T1000 (cell line): ENCODE results near the gene DLG1.
"Not testable (repeated sequence)": the region's sequence is repeated elsewhere in the genome, so short reads cannot be mapped to it uniquely, and the experiment has no call there.

Experiments used
- DNase-seq: peaks from one replicate; lab custom pipeline; 2025; ENCODE audit warnings: mixed read lengths; lab: John Stamatoyannopoulos, UW

The DLG1 gene

DNA sequence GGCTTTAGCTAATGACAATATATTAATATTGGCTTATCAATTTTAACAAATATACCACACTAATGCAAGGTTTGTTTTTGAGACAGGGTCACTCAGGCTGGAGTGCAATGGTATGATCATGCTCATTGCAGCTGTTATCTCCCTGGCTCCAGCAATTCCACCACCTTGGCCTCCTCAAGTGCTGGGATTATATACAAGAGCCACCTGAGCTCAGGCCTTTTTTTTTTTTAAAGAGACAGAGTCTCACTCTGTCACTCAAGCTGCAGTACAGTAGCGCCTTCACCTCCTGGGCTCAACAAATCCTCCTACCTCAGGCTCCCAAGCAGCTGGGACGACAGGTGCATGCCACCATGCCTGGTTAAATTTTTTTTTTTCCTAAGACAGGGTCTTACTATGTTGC is 11.7 kb downstream of the DLG1 start:
- no peak for DNase-seq

DNA sequence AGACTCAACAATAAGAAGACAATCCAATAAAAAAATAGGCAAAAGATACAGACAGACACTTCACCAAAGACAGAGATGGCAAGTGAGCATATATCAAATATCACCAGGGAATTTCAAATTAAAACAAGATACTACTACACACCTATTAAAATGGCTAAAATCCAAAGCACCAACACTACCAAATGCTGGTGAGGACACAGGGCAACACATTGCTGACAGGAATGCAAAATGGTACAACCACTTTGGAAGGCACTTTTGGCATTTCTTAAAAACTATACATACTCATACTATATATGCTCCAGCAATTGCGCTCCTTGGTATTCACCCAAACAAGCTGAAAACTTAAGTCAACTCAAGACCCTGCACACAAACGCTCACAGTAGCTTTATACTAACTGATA is 12.9 kb downstream of the DLG1 start:
- DNase-seq: no peak

DNA sequence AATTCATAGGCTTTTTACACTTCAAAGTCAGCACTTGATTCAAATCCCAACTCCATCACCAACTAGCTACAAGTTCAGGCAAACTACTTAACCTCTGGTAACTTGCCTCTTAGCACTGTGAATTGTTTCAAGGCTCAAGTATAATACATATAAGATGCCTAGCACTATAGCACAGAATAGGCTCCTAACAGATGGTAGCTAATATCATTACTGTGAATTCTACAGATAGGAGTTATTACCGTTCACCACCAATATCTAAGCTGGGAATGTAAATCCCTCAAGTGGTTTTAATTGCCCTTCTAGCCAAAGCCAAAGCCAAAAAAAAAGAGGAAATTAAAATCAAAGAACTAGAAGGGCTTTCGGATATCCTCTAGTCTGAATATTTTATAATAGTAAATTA is 15.4 kb downstream of the DLG1 start:
- no peak for DNase-seq

DNA sequence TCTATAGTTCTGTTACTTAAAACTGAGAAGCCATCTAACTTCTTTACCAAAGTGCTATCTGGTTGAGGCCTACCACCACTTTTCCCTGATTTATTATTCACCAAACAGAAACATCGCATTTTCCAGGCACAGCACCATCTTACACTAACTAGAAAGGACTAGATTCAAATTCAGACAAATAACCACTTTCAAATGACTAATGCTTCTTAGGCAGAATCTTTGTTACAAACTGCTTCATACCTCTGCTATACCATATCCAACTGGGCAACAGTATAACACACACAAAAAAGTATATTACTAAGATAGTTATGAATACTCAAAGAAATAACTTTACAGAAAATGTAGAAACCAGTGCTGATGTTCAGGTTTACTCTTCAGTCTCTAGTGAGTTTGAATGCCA is 16.6 kb downstream of the DLG1 start:
- no peak for DNase-seq

DNA sequence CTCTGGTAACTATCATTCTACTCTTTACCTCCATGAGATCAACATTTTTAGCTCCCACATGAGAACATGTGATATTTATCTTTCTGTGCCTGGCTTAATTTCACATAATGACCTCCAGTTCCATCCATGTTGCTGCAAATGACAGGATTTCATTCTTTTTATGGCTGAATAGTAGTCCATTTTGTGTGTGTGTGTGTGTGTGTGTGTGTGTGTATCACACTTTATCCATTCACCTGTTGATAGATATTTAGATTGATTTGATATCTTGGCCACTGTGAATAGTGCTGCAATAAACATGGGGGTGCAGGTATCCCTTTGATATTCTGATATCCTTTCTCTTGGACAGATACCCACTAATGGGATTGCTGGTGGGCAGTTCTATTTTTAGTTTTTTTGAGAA is 18.3 kb downstream of the DLG1 start:
- no peak for DNase-seq

DNA sequence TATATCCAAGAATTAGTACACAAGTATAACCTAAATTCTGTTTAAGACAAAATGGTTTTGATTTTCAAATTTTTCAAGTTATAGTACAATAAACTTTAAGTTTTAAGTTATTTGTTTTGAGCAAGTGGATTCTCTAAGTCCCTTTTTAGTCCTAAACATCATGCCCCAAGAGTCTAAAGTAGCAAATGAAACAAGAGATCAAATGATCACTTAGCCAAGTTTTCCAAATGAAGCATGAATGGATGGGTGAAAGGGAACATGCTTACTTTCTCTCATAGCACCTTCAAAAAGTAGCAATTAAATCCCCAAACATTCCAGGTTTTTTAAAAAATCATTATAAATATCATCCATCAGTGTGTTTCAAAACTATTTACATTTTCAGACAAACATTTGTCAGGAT is 19.5 kb downstream of the DLG1 start:
- no peak for DNase-seq

DNA sequence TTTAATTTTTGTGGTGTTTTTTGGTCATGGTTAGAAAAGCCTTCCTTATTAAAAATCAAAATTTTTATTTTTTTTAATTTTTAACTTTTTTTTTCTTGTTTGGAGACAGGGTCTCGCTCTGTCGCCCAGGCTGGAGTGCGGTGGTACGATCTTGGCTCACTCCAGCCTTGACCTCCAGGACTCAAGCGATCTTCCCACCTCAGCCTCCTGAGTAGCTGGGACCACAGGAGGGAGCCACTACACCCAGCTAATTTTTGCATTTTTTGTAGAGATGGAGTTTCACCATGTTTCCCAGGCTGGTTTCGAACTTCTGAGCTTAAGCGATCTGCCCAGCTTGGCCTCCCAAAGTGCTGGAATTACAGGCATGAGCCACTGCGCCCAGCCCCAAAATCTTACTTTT is 21.6 kb downstream of the DLG1 start:
- DNase-seq: not testable (repeated sequence)

DNA sequence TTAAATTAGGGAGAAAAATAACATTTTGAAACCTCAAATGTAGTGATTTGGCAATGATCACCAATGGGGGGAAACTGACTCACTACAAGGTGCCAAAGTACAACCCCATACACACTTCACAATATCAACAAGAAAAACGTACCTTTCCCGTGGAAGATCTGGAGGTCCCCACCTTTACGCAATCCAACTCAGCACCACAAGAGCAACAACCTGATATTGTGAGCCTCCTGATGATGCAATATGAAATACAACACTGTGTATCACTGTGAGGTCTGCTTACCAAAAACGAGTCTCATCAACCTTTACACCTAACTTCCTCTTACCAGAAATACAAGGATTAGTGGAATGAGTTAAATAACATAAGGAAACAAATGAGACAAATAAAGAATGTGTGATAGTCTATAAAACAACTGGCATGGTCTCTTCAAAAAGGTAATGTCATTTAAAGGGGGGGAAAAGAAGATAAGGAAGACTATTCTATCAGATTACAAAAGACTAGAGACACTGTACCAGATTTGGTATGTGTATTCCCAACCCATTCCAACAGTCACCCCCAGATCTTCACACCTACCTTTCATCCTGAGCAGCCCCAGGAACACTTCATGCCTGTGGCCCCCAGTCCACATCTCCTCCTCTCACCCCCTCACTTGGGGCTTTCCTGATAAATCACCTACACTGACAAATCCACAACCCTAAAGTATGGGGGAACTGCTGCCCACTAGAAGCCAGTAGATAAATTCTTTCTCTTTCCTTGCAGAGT is 27.7 kb downstream of the DLG1 start:
- no peak for DNase-seq

DNA sequence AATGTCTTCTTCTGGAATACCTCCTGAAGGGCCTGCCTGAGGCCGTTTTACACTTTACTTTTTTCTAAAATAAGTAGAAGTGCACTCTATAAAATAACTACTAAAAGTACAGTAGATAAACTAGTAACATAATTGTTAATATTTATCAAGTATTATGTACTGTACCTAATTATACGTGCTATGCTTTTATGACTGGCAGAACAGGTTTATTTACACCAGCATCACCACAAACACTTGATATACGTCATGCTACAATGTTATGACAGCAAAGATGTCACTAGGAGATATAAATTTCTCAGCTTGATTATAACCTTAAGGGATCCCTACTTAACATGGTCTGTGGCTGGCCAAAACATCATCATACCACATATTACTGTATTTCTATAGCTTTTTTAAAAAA is 29.4 kb downstream of the DLG1 start:
- DNase-seq: no peak

DNA sequence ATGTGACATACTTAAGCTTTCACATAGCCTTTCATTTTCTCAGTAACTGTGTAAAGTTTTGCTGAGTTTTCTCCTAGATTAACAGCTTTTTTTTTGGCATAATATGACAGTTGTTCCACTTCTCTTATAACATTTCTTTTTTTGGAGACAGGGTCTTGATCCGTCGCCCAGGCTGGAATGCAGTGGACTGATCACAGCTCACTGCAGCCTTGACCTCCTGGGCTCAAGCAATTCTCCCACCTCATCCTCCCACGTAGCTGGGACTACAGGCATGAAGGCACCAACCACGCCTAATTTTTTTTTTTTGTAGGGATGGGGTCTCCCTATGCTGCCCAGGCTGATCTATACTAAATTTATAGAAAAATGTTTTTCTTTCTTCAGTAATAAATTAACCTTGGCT is 30.1 kb downstream of the DLG1 start:
- DNase-seq: no peak

DNA sequence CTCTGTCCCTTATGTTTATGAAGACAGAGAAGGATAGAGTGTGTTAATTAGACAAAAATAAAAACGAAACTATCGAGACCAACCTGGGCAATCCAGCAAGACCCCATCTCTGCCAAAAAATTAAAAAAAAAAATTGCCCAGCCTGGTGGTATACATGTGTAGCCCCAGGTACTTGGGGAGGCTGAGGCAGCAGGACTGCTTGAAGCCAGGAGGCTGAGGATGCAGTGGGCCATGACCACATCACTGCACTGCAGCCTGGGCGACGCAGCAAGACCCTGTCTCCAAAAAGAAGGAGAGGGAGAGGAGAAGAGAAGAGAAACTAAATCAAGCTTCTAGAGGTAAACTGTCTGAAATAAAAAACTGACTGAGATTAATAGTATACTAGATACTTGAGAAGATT is 32.1 kb downstream of the DLG1 start:
- DNase-seq: no peak

DNA sequence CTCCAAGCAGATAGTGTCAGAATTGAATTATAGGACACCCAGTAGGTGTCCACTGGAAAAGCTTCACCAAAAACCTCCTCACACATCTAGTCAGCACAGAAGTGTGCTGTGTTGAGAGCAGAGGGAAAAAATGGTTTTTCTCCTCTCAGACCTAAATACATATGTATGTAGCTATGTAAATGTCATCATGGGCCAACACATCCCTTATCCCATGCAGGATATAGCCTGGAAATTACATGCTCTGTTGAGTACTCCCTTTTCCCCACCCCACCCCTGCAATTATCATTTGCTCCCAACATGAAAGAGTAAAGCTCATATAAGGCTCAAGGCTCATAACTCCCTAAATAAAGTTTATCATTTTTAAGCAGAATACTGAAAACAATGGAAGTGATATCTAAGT is 35.7 kb downstream of the DLG1 start:
- DNase-seq: no peak

DNA sequence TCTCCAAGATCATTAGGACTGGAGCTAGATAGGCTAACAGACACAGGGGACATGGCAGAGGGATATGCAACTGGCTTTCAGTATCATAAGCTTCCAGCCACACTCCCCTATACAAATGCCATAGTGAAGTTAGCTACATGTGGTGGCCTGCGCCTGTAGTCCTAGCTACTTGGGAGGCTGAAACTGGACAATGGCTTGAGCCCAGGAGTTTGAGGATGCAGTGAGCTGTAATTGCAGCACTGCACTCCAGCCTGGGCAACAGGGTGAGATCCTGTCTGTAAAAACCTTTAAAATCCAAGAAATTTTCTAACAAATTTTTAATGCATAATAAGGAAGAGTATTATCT is 37.3 kb downstream of the DLG1 start:
- DNase-seq: no peak

DNA sequence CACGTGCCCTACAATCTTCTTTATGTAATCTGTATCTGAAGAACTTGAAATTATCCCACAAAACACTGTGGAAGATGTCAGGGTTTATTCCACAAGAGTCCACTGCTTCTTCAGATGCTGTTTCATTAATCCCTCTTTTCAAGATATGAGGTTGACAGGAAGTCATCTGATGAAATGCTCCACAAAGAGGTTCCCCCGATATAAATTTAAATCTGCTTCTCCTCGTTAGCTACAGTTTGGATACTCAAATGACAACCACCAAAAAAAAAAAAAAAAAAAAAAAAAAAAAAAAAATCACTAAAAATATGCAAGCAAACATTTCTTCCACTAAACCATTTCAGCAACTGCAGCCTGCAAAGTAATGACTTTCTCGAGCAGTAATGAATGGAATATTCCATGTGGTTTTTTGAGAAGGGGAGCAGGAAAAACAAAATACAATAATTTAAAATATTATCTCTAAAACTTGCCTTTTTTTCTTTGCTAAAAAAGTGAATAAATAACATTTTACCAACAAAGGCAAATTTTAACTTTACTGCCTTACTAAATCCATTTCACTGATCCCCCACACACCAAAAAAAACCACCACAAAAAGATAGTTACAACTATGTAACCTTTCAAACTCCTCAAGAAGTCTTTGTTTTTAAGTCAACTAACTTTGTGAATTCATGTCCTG is 37.8 kb downstream of the DLG1 start:
- DNase-seq: no peak

DNA sequence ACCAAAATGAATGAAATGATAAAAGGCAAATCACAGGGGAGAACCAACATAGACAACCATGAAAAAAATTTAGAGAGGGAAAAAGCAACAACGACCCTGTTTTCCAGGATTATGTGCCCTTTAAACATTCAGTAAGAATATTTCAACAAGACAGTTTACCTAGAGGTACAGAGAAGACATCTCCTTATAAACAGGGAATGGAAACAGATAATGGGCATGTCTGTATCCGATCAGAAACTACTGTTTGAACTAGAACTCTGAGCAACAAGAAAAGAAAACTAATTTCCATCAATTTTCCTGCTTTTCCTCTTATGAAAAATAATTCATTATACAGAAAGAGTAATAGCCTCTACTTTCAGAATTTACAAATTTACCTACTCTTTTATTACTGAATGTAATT is 39.3 kb downstream of the DLG1 start:
- DNase-seq: no peak

DNA sequence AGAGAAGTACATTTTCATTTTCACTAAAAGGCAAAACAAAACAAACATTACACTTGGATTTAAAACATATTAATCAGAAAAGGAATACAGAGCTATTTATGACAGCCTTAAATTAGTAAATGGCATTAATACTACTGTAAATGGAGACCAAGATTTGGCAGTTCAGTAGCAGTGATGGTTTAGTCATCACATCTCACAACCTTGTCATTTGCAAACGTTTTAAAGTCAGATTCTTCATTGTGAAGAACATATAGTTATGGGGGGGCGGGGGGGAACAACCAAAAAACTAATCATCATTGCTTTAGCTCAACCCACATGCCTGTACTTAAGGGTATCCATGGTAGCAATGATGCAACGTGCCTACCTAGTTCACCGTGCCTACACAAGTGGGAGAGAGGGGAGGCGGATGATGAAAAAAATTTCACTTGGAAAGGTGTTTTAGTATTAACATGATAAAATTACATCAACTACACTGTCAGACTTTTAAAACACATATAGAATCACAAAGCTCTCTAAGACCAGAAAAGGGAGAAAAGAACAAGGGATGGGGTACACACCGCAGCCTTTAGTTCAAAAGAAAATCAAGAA is 40.1 kb downstream of the DLG1 start:
- no peak for DNase-seq

DNA sequence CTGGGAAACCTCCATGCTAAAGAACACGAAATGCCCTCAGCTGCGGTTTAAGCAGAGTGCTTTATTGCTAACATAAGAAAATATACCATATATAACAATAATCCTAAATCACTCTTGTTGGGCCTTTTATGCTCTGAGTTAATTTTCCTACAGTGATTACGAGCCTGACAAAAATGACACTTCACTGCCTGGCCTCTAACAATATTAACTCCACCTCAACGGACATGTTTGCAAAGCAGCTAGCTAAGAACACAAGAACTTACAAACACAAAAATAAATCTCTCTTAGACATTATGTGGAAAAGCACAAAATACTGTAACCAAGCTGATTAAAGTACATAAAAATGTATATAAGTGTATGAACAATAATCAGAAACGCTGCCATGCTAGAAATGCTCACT is 40.7 kb downstream of the DLG1 start:
- no peak for DNase-seq

DNA sequence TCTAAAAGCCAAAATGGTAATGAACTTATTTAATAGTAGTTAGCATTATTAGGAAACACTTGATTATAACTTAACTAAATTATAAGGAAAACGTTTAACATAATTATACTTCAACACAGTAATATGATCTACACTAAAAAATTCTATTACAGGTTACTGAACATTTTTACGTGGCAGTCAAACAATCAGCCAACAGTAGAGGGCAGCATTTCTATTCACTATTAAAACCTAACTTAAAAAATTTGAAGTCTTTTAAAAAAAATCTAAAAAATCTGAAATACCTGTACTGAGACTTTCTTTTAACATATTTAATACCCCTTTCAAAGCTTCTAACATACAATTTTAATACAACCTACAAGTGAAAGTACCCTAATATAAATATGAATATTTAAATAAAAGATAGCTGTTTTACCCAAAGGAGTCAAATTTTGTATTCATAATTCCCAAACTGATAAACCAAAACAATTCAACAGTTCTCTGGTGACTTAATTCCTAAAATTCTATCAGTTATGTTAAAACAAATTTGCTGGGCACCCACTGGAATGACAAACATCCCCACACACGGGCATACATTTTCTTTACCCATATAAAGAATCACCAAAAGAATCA is 41.5 kb downstream of the DLG1 start:
- DNase-seq: no peak

DNA sequence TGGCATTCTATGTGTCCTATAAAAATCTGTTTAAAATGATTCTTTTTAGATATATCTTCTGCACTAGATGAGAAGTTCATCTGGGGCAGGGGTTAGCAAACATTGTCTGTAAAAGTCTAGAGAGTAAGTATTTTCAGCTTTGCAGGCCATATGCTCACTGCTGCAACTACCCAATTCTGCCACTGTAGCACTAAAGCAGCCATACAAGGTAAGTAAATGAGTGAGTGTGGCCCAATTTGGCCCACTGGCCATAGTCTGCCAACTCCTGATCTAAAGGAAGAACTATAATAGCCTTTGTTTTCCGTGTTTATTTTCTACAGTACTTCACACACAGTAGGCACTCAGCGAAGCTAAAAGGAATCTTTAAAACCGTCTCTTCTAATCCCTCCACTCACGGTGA is 42.3 kb downstream of the DLG1 start:
- DNase-seq: no peak

DNA sequence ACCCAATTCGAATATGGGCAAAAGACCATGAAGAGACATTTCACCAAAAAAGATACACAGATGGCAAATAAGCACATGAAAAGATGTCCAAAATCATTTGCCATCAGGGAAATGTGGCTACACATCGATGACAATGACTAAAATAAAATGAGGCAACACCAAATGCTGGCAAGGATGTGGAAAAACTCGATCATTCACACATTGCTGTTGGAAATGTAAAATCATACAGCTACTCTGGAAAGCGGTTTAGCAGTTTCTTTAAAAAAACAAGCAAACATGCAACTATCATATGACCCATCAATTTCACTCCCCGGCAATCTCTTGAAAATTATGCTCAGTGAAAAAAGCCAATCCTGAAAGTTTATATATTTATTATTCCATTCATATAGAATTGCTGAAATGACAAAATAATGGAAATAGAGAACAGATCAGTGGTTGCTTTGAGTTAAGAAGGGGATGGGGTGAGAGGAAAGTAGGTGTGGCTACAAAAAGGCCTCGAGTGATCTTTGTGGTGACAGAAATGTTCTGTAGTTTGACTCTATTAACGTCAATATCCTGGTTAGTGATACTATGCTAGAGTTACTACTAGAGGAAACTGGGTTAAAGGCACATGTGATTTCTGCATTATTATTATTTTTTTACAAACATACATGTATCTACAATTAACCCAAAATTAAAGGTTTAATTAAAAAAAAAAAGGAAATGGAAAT is 45.0 kb downstream of the DLG1 start:
- no peak for DNase-seq

DNA sequence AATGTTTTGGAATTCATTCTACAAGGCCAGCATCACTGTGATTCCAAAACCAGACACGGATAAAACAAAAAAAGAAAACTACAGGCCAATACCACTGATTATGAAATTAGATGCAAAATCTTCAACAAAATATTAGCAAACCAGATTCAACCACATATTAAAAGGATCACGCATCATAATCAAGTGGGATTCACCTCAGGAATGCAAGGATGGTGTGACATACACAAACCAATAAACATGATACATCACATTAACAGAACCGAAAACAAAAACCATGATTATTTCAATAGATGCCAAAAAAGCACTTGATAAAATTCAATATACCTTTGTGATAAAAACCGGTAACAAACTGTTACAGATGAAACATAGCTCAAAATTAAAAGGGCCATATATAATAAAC is 48.9 kb downstream of the DLG1 start:
- DNase-seq: no peak

DNA sequence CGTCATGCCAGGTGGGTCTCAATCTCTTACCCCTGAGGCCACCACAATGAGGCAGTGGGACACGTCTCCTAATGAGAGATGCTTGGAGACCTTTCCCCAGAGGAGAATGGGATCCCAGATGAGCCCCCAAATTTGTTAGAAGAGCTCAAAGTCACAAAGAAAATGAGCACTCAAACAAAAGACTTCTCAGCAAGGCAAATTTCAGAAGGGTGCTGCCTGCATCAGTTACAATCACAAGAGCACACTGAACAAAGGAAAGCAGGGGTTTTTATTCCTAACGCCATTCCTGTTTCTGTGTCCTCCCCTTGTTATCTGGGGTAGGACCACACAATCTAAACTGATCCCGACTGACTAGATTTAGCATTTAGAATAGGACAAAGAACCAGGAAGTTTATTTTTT is 50.1 kb downstream of the DLG1 start:
- DNase-seq: no peak

DNA sequence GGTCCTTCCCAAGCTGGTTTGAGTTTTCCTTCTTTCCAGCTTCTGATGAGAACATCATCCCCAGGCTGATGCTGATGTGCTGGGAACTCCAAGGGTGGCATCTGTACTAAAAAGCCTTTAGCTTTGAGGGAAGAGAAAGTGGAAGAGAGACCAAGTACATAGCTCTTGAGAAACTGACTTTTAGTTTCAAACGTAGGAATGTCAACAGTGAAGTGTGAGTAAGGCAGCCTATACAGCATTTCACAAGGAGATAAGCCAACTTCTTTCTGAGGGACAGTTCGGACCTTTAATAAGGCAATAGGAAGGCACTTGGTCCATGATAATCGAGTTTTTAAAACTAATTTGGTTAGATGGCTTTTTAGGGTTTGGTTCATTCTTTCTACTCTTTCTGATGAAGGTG is 53.7 kb downstream of the DLG1 start:
- DNase-seq: no peak
